LHCN-M2 (cell line): ENCODE results near the gene HDAC9. TPM values are rescaled to one million over a fixed set of nuclear protein-coding genes. Genes with fewer than 3 reads are reported as not detected.
"Not testable (repeated sequence)": the region's sequence is repeated elsewhere in the genome, so short reads cannot be mapped to it uniquely, and the experiment has no call there.

Experiments
- DNase-seq: peaks from one replicate; pipeline ENCODE4 v3.0.0-alpha.2; 2012; ENCODE audit warnings: low read depth
- total RNA-seq: library from RNA; depleted of rRNA; stranded (reverse); fragments of >200 nt; gene quantifications from 2 replicates; pipeline ENCODE4 v1.2.3, GENCODE V29; 2014

HDAC9 gene
- total RNA-seq, 1 experiment from 2014 or later, result 16.5 TPM

- peak; percentile 44 for DNase-seq
These were observed 520.6 kb downstream of the HDAC9 start for GRCh38 chr7:19016140-19016539.

DNA sequence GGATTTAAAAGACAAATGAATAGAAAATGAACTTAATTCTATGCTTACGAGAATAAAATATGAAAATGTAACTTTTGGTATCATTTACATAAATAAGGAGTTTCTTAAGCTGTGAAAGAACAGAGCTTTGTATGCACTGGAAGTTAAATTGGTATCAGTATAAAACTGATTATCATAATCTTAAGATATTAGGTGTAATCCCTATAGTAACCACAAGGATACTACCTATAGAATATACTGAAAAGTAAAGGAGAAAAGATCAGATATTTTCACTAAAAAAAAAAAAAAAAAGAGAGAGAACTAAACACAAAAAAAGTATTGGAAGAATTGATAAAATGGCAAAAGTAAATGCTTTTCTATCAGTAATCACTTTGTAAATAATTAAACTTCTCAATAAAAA, 521.8 kb downstream of the HDAC9 start:
- DNase-seq, result no peak

DNA sequence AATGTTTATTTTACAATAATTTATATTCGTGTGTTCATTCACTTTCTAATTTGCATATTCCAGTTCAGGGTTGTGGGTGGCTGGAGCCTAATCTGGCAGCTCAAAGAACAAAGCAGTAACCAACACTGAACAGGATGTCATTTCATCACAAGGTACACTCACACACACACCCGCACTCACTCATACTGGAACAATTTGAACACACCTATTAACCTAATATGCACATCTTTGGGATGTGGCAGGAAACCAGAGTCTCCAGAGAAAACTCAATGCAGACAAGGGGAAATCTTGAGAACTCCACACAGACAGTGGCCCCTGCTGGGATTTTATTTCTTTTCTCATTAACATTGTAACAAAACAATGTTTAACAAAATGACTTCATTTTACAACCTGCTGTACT, 524.5 kb downstream of the HDAC9 start:
- DNase-seq, result peak; percentile 47

- peak; percentile 54 for DNase-seq
These were observed 525.2 kb downstream of the HDAC9 start for GRCh38 chr7:19020711-19021110.

DNA sequence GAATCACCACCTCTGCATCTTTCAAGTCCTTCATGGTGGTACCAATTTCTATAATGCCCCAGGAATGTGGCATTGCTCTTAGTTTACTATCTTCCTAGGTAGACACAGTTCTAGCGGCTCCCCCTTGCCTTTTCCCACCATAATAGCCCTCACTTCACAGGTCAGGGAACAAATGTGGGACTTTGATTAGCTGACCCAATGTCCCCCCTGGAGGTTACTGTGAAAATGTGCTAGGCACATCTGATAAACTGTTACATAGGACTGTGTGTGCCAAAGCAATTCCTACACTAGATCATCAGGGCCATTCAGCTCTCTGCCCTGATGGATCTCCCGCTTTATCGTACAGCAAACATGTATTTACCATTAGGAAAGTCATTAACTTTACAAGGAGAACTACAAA, 527.9 kb downstream of the HDAC9 start:
- no peak for DNase-seq

DNA sequence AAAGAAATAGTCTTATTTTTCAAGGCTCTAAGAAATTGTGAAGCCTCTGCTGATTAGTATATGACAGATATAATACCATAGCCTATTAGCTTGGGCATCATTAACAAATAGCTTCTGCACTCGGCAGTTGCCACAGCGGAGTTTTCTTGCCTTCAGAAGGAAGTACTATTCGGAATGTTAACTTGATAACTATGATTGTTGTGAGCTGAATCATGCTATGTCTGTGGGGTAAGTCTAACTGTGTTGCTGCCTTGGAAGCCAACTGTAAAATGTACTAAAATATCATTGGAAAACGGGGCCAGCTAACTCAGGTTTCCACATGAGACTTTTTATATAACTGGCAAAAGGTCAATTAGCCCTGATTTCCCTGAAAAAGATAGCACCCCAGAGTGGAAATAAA, 528.7 kb downstream of the HDAC9 start:
- DNase-seq, result peak; percentile 92

- peak; percentile 74 for DNase-seq
These were observed 531.3 kb downstream of the HDAC9 start for GRCh38 chr7:19026888-19027287.

DNA sequence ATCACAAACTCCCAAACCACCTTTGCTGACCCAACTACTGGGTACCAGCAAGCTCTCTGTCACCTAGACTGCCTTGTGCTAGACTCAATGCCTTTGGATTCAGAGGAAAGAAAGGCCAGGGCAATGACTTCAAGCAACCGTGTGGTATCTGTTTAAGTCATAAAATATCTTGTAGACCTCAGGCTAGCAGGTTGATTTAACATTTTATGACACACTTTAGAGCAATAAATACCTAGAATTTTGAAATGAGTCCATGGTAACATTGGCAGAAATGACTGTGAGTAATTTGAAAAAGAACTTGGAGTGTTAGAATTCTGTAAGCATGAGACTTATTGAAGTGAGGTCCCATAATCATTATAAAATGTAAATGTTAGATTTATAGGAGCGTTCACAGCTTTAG, 534.7 kb downstream of the HDAC9 start:
- DNase-seq, result no peak

- DNase-seq, result not testable (repeated sequence)
These were observed 537.4 kb downstream of the HDAC9 start for GRCh38 chr7:19032942-19033341.

GRCh38 chr7:19051767-19052375, 556.3 kb downstream of the HDAC9 start:
- DNase-seq, result peak; percentile 46
